KMS-11 (cell line): ENCODE results near the gene HES7.
A peak's percentile ranks its signal among the peaks of the same experiment; 100 is the strongest.

ENCODE experiments used
- H2AFZ ChIP-seq: fragments of 200-600 bp; sonication (generic); 2 replicates; pipeline ENCODE4 v1.6.1; 2016; ENCODE audit warnings: antibody characterized with exemption, mixed run types, low read depth
- H3K27ac ChIP-seq: fragments of 200-600 bp; sonication (generic); 2 replicates; pipeline ENCODE4 v1.6.1; 2016; ENCODE audit warnings: mild to moderate bottlenecking, mixed run types
- H3K27me3 ChIP-seq: fragments of 200-600 bp; sonication (generic); 2 replicates; pipeline ENCODE4 v1.6.1; 2017; ENCODE audit warnings: mild to moderate bottlenecking, low read depth, mixed run types, moderate library complexity; ENCODE audit not compliant: insufficient read depth
- H3K36me3 ChIP-seq: fragments of 200-600 bp; sonication (generic); 2 replicates; pipeline ENCODE4 v1.6.1; 2017; ENCODE audit warnings: mild to moderate bottlenecking, mixed run types; ENCODE audit not compliant: insufficient read depth
- H3K4me1 ChIP-seq: fragments of 200-600 bp; sonication (generic); 2 replicates; pipeline ENCODE4 v1.6.1; 2016; ENCODE audit warnings: mild to moderate bottlenecking, low read depth, mixed run types; ENCODE audit not compliant: poor library complexity, severe bottlenecking
- H3K4me2 ChIP-seq: fragments of 200-600 bp; sonication (generic); 2 replicates; pipeline ENCODE4 v1.7.0; 2016; ENCODE audit warnings: mild to moderate bottlenecking, mixed run types
- H3K4me3 ChIP-seq: fragments of 200-600 bp; sonication (generic); IDR thresholded peaks from 2 replicates; pipeline ENCODE4 v1.6.1; 2017; ENCODE audit warnings: low read depth, low read length, mixed read lengths; ENCODE audit not compliant: insufficient read depth
- H3K79me2 ChIP-seq: fragments of 200-600 bp; sonication (generic); 2 replicates; pipeline ENCODE4 v1.6.1; 2016; ENCODE audit warnings: low read depth, mixed run types; ENCODE audit not compliant: insufficient read depth
- H3K9ac ChIP-seq: fragments of 200-600 bp; sonication (generic); 2 replicates; pipeline ENCODE4 v1.6.1; 2016; ENCODE audit warnings: mild to moderate bottlenecking, mixed run types
- H4K20me1 ChIP-seq: fragments of 200-600 bp; sonication (generic); 2 replicates; pipeline ENCODE4 v1.6.1; 2016; ENCODE audit warnings: mild to moderate bottlenecking, mixed run types; ENCODE audit not compliant: insufficient read depth
- TF ChIP-seq, protein P1 (sequence below): fragments of 200-600 bp; sonication (generic); conservative IDR thresholded peaks from 2 replicates; pipeline ENCODE4 v1.6.1; 2017; ENCODE audit warnings: low read depth, mild to moderate bottlenecking, antibody characterized with exemption, low read length, moderate library complexity, mixed read lengths

Gene HES7

DNA sequence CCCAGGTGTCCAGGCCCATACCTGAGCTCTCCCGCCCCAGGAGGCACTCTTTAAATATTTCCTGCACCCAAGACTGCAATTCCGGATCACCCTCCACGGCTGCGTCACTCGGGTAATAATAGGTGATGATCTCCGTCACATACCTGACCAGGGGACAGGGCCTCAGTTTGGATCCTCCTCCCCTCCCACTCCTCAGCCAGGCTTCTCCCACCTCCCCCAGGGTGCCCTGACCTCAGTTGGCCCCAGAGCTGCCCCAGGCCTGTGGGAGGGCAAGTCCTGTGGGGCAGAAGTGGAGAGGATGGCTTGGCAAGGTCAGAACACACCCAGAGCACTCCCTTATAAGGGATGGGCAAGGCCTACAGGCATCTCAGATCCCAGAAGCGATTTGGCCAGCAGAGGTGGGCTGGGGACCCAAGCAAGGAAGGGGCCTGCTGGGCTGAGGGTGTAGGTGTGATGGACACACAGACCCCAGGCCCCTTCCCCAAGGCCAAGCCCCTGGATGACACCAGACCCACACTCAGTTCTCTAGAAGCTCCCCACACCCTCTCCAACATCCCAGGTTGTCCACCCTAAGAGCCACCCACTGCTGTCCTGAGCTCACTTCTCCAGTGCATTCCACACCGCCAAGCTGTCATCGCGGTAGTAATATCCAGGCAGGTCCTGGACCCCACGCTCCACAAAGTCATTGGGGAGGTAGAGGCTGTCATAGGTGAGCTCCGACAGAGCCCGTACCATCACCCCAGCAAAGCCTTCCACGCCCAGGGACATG, 48.1 kb downstream of the HES7 start:
- TF ChIP-seq, protein P1, sequence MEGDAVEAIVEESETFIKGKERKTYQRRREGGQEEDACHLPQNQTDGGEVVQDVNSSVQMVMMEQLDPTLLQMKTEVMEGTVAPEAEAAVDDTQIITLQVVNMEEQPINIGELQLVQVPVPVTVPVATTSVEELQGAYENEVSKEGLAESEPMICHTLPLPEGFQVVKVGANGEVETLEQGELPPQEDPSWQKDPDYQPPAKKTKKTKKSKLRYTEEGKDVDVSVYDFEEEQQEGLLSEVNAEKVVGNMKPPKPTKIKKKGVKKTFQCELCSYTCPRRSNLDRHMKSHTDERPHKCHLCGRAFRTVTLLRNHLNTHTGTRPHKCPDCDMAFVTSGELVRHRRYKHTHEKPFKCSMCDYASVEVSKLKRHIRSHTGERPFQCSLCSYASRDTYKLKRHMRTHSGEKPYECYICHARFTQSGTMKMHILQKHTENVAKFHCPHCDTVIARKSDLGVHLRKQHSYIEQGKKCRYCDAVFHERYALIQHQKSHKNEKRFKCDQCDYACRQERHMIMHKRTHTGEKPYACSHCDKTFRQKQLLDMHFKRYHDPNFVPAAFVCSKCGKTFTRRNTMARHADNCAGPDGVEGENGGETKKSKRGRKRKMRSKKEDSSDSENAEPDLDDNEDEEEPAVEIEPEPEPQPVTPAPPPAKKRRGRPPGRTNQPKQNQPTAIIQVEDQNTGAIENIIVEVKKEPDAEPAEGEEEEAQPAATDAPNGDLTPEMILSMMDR, result no peak
- H3K36me3 ChIP-seq, result no peaks in the 10 kb centered on the region
- no peaks in the 10 kb centered on the region for H3K27me3 ChIP-seq
- no peak overlapping the region for H3K4me3 ChIP-seq
- H3K79me2 ChIP-seq, result no peaks in the 10 kb centered on the region
- H2AFZ ChIP-seq, result no peak overlapping the region
- no peaks in the 10 kb centered on the region for H3K4me1 ChIP-seq
- H3K4me2 ChIP-seq, result no peak overlapping the region
- H3K9ac ChIP-seq, result no peak overlapping the region
- H4K20me1 ChIP-seq, result no peaks in the 10 kb centered on the region
- H3K27ac ChIP-seq, result no peak overlapping the region

DNA sequence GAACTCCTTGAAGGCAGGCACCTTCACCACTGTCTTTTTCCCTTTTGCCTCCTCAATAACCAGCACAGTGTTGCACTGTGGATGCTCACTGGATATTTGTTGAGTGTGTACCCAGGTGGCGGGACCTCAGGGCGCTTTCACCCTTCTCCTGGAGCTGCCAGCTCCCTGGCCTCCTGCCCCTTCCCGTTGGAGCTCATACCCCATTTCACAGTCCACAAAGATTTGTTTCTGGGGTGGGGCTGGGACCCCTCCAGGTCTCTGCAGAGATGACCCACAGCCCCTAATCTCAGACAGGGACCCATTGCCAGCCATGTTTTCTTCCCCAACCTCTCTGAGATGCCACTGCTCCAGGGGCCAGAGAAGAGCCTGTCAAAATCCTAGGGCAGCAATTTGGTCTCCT, 48.8 kb downstream of the HES7 start:
- no peak overlapping the region for H3K27ac ChIP-seq
- H3K36me3 ChIP-seq, result no peaks in the 10 kb centered on the region
- H3K79me2 ChIP-seq, result no peaks in the 10 kb centered on the region
- H3K4me3 ChIP-seq, result no peak overlapping the region
- no peaks in the 10 kb centered on the region for H3K27me3 ChIP-seq
- no peak overlapping the region for H3K9ac ChIP-seq
- no peak overlapping the region for H3K4me2 ChIP-seq
- H4K20me1 ChIP-seq, result no peaks in the 10 kb centered on the region
- TF ChIP-seq, protein P1, result no peak
- H2AFZ ChIP-seq, result no peak overlapping the region
- no peaks in the 10 kb centered on the region for H3K4me1 ChIP-seq

DNA sequence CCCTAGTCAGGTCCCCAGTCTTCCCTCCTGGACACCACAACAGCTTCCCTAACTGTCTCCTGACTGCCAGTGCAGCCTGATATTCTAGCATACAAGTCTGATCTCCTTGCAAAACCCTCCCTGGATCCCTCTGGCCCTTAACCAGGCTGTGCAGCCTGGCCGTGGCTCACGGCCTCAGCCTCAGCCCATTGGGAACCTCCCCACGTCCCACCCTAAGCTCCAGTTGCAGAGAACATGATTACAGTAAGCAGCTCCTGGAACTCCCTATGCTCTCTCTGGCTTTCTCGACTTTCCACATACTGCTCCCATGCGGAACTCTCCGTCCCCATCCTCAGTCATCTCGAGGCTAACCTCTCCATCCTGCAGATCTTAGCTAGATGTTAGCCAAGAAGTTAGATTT, 49.4 kb downstream of the HES7 start:
- Histone ChIP-seq H3K4me3 (no peak overlapping the region), H3K36me3 (no peaks in the 10 kb centered on the region), H3K4me2 (no peak overlapping the region), H2AFZ (no peak overlapping the region), H3K27me3 (no peaks in the 10 kb centered on the region), H3K9ac (no peak overlapping the region), H3K79me2 (no peaks in the 10 kb centered on the region), H3K4me1 (no peaks in the 10 kb centered on the region), H3K27ac (no peak overlapping the region), H4K20me1 (no peaks in the 10 kb centered on the region)
- TF ChIP-seq, protein P1, result no peak

DNA sequence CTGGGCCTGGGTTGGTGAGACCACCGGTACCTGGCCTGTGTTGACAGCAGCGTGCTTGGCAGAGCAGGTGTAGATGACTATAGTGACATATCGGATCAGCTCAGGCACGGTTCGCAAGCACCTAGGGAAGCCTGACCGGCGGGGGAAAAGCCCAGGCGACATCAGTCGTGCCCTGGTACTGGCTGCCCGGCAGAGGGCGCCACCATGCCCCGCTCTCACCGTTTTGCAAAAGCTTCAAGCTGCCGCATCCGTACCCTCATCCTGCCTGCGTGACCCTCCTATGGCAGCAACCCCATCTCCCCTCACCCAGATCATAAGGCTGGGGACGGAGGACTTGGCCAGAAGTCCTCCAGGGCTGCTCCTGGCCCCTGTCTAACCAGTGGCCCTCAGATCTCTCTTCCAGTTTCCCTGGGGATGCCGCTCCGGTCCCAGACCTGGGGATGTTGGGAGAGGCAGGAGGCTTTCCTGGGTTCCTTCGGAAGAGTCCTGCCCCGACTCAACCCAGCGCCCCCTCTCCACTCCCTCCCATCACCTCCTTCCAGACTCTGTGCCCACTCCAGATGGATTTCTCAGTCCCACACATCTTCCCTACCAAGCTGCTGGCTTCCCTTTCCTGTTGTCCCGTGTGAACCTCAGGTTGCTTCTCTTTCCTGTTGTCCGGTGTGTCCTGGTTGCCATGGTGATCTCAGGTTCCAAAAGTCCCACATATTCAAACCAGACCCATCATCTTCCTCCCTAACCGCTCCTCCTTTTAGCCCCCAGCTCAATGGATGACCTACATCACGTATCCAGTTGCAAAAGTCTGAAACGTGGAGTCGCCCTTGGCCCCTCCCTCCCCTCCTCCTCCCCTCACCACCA, 50.0 kb downstream of the HES7 start:
- Histone ChIP-seq H3K9ac (no peak overlapping the region), H3K4me1 (no peaks in the 10 kb centered on the region), H3K4me2 (no peak overlapping the region), H3K36me3 (no peaks in the 10 kb centered on the region), H3K27me3 (no peaks in the 10 kb centered on the region), H3K4me3 (no peak overlapping the region), H3K79me2 (no peaks in the 10 kb centered on the region), H4K20me1 (no peaks in the 10 kb centered on the region), H2AFZ (no peak overlapping the region), H3K27ac (no peak overlapping the region)
- TF ChIP-seq, protein P1, result peak; percentile 57
